ENCODE data around the gene RPH3AL. TPM values are rescaled to one million over a fixed set of nuclear protein-coding genes. Genes with fewer than 3 reads are reported as not detected.
"Not testable (repeated sequence)": the region's sequence is repeated elsewhere in the genome, so short reads cannot be mapped to it uniquely, and the experiment has no call there.

The RPH3AL gene
- total and polyA plus RNA-seq, 7 donors: 3.7 to 18.5 (median 9.7) TPM

GRCh38 chr17:216625-217024, 136.0 kb downstream of the RPH3AL start:
- Histone ChIP-seq H3K27ac (no peak overlapping the region), H3K36me3 (ENCODE audit: insufficient read depth in 1 of 2, low read depth in 1 of 2) (peaks cover 0 to 1% of the 10 kb centered on the region in 2 donors), H3K9me3 (no peaks in the 10 kb centered on the region), H3K4me1 (no peaks in the 10 kb centered on the region), H3K4me3 (no peak overlapping the region), H3K27me3 (ENCODE audit: insufficient read depth in 3 of 3, low read length in 2 of 3) (no peaks in the 10 kb centered on the region)
- ATAC-seq (no peak), DNase-seq (no peak)
- intact Hi-C loops (cut with DNase I): no loop called here
- TF ChIP-seq, protein P1, sequence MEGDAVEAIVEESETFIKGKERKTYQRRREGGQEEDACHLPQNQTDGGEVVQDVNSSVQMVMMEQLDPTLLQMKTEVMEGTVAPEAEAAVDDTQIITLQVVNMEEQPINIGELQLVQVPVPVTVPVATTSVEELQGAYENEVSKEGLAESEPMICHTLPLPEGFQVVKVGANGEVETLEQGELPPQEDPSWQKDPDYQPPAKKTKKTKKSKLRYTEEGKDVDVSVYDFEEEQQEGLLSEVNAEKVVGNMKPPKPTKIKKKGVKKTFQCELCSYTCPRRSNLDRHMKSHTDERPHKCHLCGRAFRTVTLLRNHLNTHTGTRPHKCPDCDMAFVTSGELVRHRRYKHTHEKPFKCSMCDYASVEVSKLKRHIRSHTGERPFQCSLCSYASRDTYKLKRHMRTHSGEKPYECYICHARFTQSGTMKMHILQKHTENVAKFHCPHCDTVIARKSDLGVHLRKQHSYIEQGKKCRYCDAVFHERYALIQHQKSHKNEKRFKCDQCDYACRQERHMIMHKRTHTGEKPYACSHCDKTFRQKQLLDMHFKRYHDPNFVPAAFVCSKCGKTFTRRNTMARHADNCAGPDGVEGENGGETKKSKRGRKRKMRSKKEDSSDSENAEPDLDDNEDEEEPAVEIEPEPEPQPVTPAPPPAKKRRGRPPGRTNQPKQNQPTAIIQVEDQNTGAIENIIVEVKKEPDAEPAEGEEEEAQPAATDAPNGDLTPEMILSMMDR (IDR thresholded peaks at IDR 0.05): no peak
- 64 to 73% (median 69%) methylated on average over 2 of the region's 2 CpGs for WGBS, 3 donors

DNA sequence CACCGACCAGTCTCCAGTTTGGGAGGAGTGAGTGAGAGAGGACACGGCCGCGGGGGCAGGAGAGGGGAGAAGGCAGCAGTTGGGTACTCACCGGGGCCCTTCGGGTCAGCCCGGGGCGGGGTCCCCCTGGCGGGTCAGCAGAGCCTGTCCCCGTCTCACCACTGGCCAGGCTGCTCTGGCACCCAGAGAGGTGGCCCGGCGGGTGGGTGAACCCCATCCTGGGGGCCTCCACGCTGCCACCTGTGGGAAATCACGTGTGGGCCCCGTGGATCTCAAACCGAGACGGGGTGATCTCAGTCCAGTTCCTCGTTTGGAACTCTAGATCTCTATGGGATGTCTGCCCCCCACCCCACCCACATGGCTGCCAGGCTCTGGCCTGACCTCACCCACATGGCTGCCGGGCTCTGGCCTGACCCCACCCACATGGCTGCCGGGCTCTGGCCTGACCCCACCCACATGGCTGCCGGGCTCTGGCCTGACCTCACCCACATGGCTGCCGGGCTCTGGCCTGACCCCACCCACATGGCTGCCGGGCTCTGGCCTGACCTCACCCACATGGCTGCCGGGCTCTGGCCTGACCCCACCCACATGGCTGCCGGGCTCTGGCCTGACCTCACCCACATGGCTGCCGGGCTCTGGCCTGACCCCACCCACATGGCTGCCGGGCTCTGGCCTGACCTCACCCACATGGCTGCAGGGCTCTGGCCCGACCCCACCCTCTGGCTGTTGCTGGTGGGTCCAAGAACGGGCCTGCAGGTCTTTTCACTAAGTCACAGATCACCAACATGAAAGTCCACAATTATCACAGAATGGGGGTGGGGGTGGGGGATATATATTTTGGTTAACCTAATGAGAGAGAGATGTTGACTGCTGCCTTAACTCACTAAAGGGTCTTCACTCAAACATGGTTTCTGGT, 136.8 kb downstream of the RPH3AL start:
- ATAC-seq: peak in 3 of 4 donors; percentile 76 to 91 (median 84)
- DNase-seq: peak; percentile 55 to 82
- H3K4me1 ChIP-seq; H3K9me3 ChIP-seq; H3K27ac ChIP-seq; H3K4me3 ChIP-seq; intact Hi-C loops (cut with DNase I); H3K36me3 ChIP-seq (ENCODE audit: insufficient read depth in 1 of 2, low read depth in 1 of 2); H3K27me3 ChIP-seq (ENCODE audit: insufficient read depth in 3 of 3, low read length in 2 of 3): not testable (repeated sequence)
- 32 to 61% (median 41%) methylated on average over 21 to 24 of the region's 29 CpGs for WGBS, 3 donors

- H3K4me3 ChIP-seq: no peak overlapping the region
- intact Hi-C loops (cut with DNase I): no loop called here
- DNase-seq (peak in 1 of 2 donors; percentile 65), ATAC-seq (peak in 3 of 4 donors; percentile 50 to 68 (median 64))
- H3K9me3 ChIP-seq: no peaks in the 10 kb centered on the region
- TF ChIP-seq, protein P1 (IDR thresholded peaks at IDR 0.05): no peak
- H3K27me3 ChIP-seq (ENCODE audit: insufficient read depth in 3 of 3, low read length in 2 of 3): no peaks in the 10 kb centered on the region
- 71 to 92% (median 72%) methylated on average over 10 of the region's 10 CpGs for WGBS, 3 donors
- H3K4me1 ChIP-seq: no peaks in the 10 kb centered on the region
- no peak overlapping the region for H3K27ac ChIP-seq
- H3K36me3 ChIP-seq (ENCODE audit: insufficient read depth in 1 of 2, low read depth in 1 of 2): peaks cover 0 to 3% of the 10 kb centered on the region in 2 donors
Measured at GRCh38 chr17:214881-215331, 137.7 kb downstream of the RPH3AL start.

GRCh38 chr17:213286-214105, 139.1 kb downstream of the RPH3AL start:
- Histone ChIP-seq H3K36me3 (ENCODE audit: insufficient read depth in 1 of 2, low read depth in 1 of 2) (peaks cover 0 to 3% of the 10 kb centered on the region in 2 donors), H3K4me1 (no peaks in the 10 kb centered on the region), H3K9me3 (no peaks in the 10 kb centered on the region), H3K4me3 (no peak overlapping the region), H3K27ac (no peak overlapping the region), H3K27me3 (ENCODE audit: insufficient read depth in 3 of 3, low read length in 2 of 3) (no peaks in the 10 kb centered on the region)
- DNase-seq (no peak), ATAC-seq (no peak)
- intact Hi-C loops (cut with DNase I): no loop called here
- TF ChIP-seq, protein P1 (IDR thresholded peaks at IDR 0.05): no peak
- 92 to 94% (median 92%) methylated on average over 25 of the region's 25 CpGs for WGBS, 3 donors

DNA sequence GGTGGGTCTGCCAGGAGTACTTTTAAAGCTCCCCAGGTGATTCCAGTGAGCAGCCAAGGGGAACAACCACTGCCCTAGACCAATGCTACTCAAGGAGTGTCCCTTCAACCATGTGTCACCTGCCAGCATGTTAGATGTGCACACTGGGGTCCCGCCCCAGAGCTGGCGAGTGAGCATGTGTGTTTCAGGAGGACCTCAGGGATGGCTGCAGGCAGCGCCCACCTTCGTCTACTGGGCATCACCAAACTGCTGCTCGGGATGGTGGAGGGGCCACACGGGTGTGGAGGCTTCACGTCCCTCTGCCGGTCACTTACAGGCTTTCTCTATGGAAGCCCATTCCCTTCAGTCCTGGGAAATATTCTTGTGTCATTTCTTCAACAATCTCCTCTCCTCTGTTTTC, 142.2 kb downstream of the RPH3AL start:
- H3K36me3 ChIP-seq (ENCODE audit: insufficient read depth in 1 of 2, low read depth in 1 of 2): peaks cover 0 to 3% of the 10 kb centered on the region in 2 donors
- ATAC-seq: no peak
- TF ChIP-seq, protein P1 (IDR thresholded peaks at IDR 0.05): no peak
- DNase-seq: no peak
- no peaks in the 10 kb centered on the region for H3K4me1 ChIP-seq
- 90 to 97% (median 93%) methylated on average over 8 of the region's 8 CpGs for WGBS, 3 donors
- no peak overlapping the region for H3K4me3 ChIP-seq
- intact Hi-C loops (cut with DNase I): no loop called here
- no peaks in the 10 kb centered on the region for H3K9me3 ChIP-seq
- no peaks in the 10 kb centered on the region for H3K27me3 ChIP-seq (ENCODE audit: insufficient read depth in 3 of 3, low read length in 2 of 3)
- H3K27ac ChIP-seq: no peak overlapping the region

Measured in psoas muscle (tissue), 8 donors.